Adipocyte (in vitro differentiated cells): Measurements from ENCODE around the gene OR10G8.
"Not testable (repeated sequence)": the region's sequence is repeated elsewhere in the genome, so short reads cannot be mapped to it uniquely, and the experiment has no call there.

Source experiments
- DNase-seq: peaks from one replicate; pipeline ENCODE4 v3.0.0-alpha.2; 2015; ENCODE audit warnings: low read depth
- H3K27me3 ChIP-seq: replicated peaks from 2 replicates; pipeline ENCODE4 v1.7.0; 2013; ENCODE audit warnings: mild to moderate bottlenecking, low read length, moderate library complexity; ENCODE audit not compliant: control insufficient read depth, insufficient read depth
- H3K36me3 ChIP-seq: 2 replicates; pipeline ENCODE4 v1.7.0; 2013; ENCODE audit warnings: low read length, mild to moderate bottlenecking, moderate library complexity; ENCODE audit not compliant: control insufficient read depth, insufficient read depth, severe bottlenecking
- H3K4me1 ChIP-seq: 2 replicates; pipeline ENCODE4 v1.7.0; 2013; ENCODE audit warnings: mild to moderate bottlenecking, low read length, moderate library complexity; ENCODE audit not compliant: control insufficient read depth, insufficient read depth
- H3K4me3 ChIP-seq: 2 replicates; pipeline ENCODE4 v1.7.0; 2013; ENCODE audit warnings: mild to moderate bottlenecking, low read length, moderate library complexity
- H3K9ac ChIP-seq: 2 replicates; pipeline ENCODE4 v1.7.0; 2013; ENCODE audit warnings: mild to moderate bottlenecking, low read length, moderate library complexity
- H3K9me3 ChIP-seq: 2 replicates; pipeline ENCODE4 v1.7.0; 2013; ENCODE audit warnings: mild to moderate bottlenecking, low read length, moderate library complexity; ENCODE audit not compliant: control insufficient read depth

Gene OR10G8

GRCh38 chr11:124026498-124026897 is at the start of gene OR10G8:
Gene OR10G8 (plus strand): TSS chr11:124026798. CDS start chr11:124029623, 2,825 bp downstream.
- no peak for DNase-seq
- Histone ChIP-seq H3K4me1 (no peaks in the 10 kb centered on the region), H3K27me3 (no peaks in the 10 kb centered on the region), H3K9ac (no peak within 1 kb of the TSS), H3K9me3 (no peaks in the 10 kb centered on the region), H3K4me3 (no peak within 1 kb of the TSS), H3K36me3 (no peaks in the 10 kb centered on the region)

- Histone ChIP-seq H3K4me1 (no peaks in the 10 kb centered on the region), H3K36me3 (no peaks in the 10 kb centered on the region), H3K9ac (no peak within 1 kb of the TSS), H3K9me3 (peaks cover 2% of the 10 kb centered on the region), H3K4me3 (no peak within 1 kb of the TSS), H3K27me3 (no peaks in the 10 kb centered on the region)
- no peak for DNase-seq
Observed at GRCh38 chr11:123977731-123978347, 48.8 kb upstream of the OR10G8 start, which contains the start of gene OR10S1. Gene OR10S1 (minus strand): TSS chr11:123977781. CDS start chr11:123977664, 117 bp downstream.

GRCh38 chr11:123979311-123979710 is 47.3 kb upstream of the OR10G8 start:
- Histone ChIP-seq H3K9ac (no peak overlapping the region), H3K27me3 (no peaks in the 10 kb centered on the region), H3K4me1 (no peaks in the 10 kb centered on the region), H3K4me3 (no peak overlapping the region), H3K9me3 (peaks cover 2% of the 10 kb centered on the region), H3K36me3 (no peaks in the 10 kb centered on the region)
- no peak for DNase-seq

GRCh38 chr11:123995119-123995518 is 31.5 kb upstream of the OR10G8 start, which contains the start of gene OR10G6:
Gene OR10G6 (minus strand): TSS chr11:123995161. CDS start chr11:123995161, 0 bp downstream.
- no peak for DNase-seq
- H3K9ac ChIP-seq, result no peak within 1 kb of the TSS
- no peak within 1 kb of the TSS for H3K4me3 ChIP-seq
- no peaks in the 10 kb centered on the region for H3K27me3 ChIP-seq
- no peaks in the 10 kb centered on the region for H3K36me3 ChIP-seq
- H3K9me3 ChIP-seq, result no peaks in the 10 kb centered on the region
- no peaks in the 10 kb centered on the region for H3K4me1 ChIP-seq

GRCh38 chr11:124012697-124013096 is 13.9 kb upstream of the OR10G8 start, which contains the start of gene OR10G4:
Gene OR10G4 (plus strand): TSS chr11:124012997. CDS start chr11:124015575, 2,578 bp downstream.
- H3K9me3 ChIP-seq, result no peaks in the 10 kb centered on the region
- no peaks in the 10 kb centered on the region for H3K27me3 ChIP-seq
- no peak for DNase-seq
- no peak within 1 kb of the TSS for H3K9ac ChIP-seq
- no peak within 1 kb of the TSS for H3K4me3 ChIP-seq
- H3K4me1 ChIP-seq, result no peaks in the 10 kb centered on the region
- no peaks in the 10 kb centered on the region for H3K36me3 ChIP-seq

- H3K9me3 ChIP-seq, H3K36me3 ChIP-seq, DNase-seq, H3K9ac ChIP-seq, H3K4me1 ChIP-seq, H3K27me3 ChIP-seq, H3K4me3 ChIP-seq: not testable (repeated sequence)
Observed at GRCh38 chr11:124015837-124016236, 10.8 kb upstream of the OR10G8 start.

- no peaks in the 10 kb centered on the region for H3K9me3 ChIP-seq
- H3K4me3 ChIP-seq, result no peak overlapping the region
- no peaks in the 10 kb centered on the region for H3K27me3 ChIP-seq
- no peaks in the 10 kb centered on the region for H3K36me3 ChIP-seq
- no peak for DNase-seq
- no peaks in the 10 kb centered on the region for H3K4me1 ChIP-seq
- no peak overlapping the region for H3K9ac ChIP-seq
Observed at GRCh38 chr11:124036666-124037065, 10.1 kb downstream of the OR10G8 start.

- Histone ChIP-seq H3K36me3 (no peaks in the 10 kb centered on the region), H3K27me3 (no peaks in the 10 kb centered on the region), H3K9me3 (no peaks in the 10 kb centered on the region), H3K4me1 (no peaks in the 10 kb centered on the region), H3K9ac (no peak overlapping the region), H3K4me3 (no peak overlapping the region)
- no peak for DNase-seq
Observed at GRCh38 chr11:124039557-124039956, 13.0 kb downstream of the OR10G8 start.

- Histone ChIP-seq H3K9me3 (no peaks in the 10 kb centered on the region), H3K4me3 (no peak within 1 kb of the TSS), H3K36me3 (no peaks in the 10 kb centered on the region), H3K9ac (no peak within 1 kb of the TSS), H3K4me1 (no peaks in the 10 kb centered on the region), H3K27me3 (no peaks in the 10 kb centered on the region)
- no peak for DNase-seq
Observed at GRCh38 chr11:124041254-124041653, 14.7 kb downstream of the OR10G8 start, which contains the start of gene OR10G7. Gene OR10G7 (minus strand): TSS chr11:124041325. CDS start chr11:124039001, 2,324 bp downstream.

GRCh38 chr11:124043420-124043819 is 16.8 kb downstream of the OR10G8 start:
- Histone ChIP-seq H3K4me1 (no peaks in the 10 kb centered on the region), H3K36me3 (no peaks in the 10 kb centered on the region), H3K9me3 (no peaks in the 10 kb centered on the region), H3K9ac (no peak overlapping the region), H3K27me3 (no peaks in the 10 kb centered on the region), H3K4me3 (no peak overlapping the region)
- no peak for DNase-seq

- no peaks in the 10 kb centered on the region for H3K27me3 ChIP-seq
- no peak overlapping the region for H3K4me3 ChIP-seq
- DNase-seq, result no peak
- H3K36me3 ChIP-seq, result no peaks in the 10 kb centered on the region
- H3K9ac ChIP-seq, result no peak overlapping the region
- no peaks in the 10 kb centered on the region for H3K4me1 ChIP-seq
- no peaks in the 10 kb centered on the region for H3K9me3 ChIP-seq
Observed at GRCh38 chr11:124050748-124051147, 24.1 kb downstream of the OR10G8 start.

GRCh38 chr11:124052966-124053365 is 26.4 kb downstream of the OR10G8 start:
- Histone ChIP-seq H3K4me1 (no peaks in the 10 kb centered on the region), H3K27me3 (no peaks in the 10 kb centered on the region), H3K36me3 (no peaks in the 10 kb centered on the region), H3K4me3 (no peak overlapping the region), H3K9ac (no peak overlapping the region), H3K9me3 (no peaks in the 10 kb centered on the region)
- no peak for DNase-seq
